Amygdala (tissue), 56 donors: ENCODE results near the gene CNDP2.
"Not testable (repeated sequence)": the region's sequence is repeated elsewhere in the genome, so short reads cannot be mapped to it uniquely, and the experiment has no call there.

Experiments
- DNase-seq, 56 donors: peaks; one replicate each; lab custom pipeline; 2025; lab: John Stamatoyannopoulos, UW

The CNDP2 gene

DNA sequence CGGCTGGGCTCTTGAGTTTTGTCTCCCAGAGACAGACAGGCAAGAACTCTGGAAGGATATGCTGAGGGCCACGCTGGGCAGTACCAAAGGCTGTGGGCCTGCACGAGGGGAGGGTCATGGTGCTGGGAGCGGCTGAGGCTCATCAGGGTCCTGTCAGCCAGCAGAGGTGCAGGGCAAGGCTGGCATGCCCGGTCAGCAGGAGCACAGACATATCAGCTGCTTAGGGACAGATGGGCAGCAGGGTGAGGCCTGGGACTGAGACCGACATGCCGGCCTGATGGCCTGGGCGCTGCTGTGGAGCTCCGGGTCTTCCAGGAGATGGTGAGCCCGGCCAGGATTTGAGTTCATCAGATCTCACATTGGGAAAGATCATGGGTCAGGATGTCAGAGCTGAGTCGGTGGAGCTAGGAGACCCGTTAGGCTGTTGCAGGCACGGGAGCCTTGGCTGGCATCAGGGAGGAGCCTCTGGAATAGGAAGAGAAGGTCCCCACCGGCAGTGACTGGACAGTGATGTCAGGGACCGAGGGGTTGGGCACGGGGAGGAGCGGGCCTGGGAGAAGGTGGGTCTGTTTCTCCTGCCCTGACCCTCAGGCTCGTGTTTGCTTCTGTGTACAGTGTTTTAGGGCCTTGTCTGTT, 18.8 kb downstream of the CNDP2 start:
- DNase-seq, result no peak

DNA sequence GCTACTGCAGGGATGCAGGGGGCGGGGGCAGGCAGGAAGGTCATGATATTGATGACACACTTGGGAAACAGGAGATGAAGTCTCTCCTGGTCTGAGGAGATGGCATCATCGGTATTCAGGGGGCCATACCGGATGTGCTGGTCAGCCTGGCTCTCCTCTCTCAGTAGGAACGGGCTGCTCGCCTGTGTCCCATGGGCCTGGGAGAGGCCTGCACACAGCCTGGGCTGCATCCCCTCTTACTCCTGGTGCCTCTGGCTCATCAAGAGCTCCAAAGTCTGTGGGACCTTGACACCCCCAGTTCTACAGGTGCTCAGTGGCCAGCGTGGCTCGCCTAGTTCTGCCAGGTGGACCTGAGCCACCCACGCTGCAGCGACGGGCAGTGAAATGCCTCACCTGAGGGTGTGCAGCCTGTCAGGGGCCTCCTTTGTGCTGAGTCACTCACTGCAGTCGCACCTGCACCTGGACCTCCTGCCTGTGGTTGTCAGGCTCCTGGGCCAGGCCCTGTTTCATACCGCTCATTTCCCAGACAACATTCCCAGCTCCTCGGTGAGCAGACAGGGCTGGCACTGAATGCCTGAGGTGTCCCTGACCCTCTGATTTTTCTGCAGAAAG, 19.6 kb downstream of the CNDP2 start:
- no peak for DNase-seq

GRCh38 chr18:74516271-74517235, 20.4 kb downstream of the CNDP2 start:
- no peak for DNase-seq

GRCh38 chr18:74517236-74517630, 21.1 kb downstream of the CNDP2 start:
- no peak for DNase-seq

GRCh38 chr18:74518456-74519295, 22.5 kb downstream of the CNDP2 start:
- DNase-seq, result no peak

GRCh38 chr18:74519320-74520095, 23.3 kb downstream of the CNDP2 start:
- DNase-seq, result no peak

DNA sequence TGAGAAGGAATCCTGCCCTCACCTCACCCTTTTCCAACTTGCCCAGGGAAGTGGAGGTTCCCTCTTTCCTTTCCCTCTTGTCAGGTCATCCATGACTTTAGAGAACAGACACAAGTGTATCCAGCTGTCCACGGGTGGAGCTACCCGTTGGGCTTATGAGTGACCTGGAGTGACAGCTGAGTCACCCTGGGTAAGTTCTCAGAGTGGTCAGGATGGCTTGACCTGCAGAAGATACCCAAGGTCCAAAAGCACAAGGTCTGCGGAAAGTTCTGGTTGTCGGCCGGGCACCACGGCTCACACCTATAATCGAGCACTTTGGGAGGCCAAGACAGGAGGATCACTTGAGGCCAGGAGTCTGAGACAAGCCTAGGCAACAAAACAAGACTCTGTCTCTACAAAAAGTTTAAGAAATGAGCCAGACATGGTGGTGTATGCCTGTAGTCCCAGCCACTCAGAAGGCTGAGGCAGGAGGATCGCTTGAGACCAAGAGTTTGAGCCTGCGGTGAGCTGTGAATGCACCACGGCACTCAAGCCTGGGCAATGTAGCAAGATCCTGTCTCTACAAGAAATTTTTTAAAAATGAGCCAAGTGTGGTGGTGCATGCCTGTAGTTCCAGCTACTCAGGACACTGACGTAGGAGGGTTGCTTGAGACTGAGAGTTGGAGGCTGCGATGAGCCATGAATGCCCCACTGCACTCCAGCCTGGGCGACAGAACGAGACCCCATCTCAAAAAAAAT, 24.1 kb downstream of the CNDP2 start:
- no peak for DNase-seq

- no peak for DNase-seq
These were observed 25.0 kb downstream of the CNDP2 start for GRCh38 chr18:74521068-74521725.

DNA sequence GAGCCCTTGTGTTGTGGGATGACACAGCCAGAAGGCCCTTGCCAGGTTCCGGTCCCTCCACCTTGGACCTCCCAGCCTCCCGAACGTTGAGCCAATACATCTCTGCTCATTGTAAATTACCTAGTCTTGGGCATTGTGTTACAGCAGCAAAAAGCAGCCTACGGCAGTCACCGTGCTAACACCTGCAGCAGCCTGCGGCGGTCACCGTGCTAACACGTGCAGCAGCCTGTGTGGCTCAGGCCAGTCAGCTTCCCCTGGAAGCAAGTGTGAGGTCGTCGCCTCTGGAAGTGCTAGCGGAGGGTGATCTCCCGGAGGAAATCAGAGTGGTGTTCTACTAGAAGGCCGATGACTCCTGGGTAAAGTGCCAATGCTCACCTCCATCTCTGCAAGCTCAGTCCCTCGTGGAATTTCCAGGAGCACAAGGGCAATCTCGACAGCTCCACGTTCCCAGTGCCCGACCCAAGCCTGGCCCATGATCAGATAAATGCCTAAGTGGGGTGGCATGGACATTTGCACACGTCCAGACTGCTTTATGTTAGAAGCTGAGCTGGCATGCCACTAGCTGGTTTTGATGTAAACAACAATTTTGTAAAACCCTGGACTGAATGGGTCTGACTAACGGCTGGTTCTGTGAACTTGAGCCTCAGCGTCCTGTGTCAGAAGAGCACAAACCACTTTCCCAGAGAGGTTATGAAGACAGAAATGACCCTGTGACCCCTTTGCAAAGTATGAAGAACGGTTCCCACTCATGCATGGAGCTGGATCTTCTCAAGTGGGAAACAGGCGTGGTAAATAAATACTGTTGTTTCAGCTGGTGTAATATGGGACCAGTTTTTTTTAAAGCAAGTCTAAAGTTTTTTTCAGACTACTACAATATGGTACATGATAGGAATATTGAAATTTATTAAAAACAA, 26.7 kb downstream of the CNDP2 start:
- no peak for DNase-seq

DNA sequence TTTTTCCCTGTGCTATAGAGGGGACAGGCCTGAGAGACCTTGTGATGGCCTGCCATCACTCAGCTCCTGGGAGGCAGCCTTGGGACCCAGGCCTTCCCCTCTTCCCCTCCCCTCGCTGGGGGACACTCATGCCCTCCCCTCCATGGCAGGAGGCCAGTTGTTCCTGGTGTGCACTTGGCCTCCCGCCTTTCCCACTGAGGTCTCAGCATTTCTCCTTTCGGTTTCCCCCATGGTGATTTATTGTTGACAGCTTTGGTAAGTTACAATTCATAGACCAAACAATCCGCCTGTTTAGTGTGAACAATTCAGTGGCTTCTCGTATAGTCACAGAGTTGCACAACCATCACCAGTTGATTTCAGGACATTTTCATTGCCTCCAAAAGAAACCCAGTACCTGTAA, 27.9 kb downstream of the CNDP2 start:
- peak in 2 of 56 donors; percentile 34 to 44 for DNase-seq

DNA sequence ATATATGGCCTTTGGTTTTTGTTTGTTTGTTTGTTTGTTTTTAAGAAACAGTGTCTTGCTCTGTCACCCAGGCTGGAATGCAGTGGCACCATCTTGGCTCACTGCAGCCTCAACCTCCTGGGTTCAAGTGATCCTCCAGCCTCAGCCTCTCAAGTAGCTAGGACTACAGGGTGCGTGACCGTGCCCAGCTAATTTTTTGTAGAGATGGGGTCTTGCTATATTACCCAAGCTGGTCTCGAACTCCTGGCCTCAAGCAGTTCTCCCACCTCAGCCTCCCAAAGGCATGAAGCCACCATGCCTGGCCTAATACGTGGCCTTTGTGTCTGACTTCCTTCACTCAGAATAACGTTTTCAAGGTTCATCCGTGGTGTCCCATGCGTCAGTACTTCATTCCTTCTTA, 28.8 kb downstream of the CNDP2 start:
- not testable (repeated sequence) for DNase-seq

- DNase-seq, result no peak
These were observed 29.6 kb downstream of the CNDP2 start for GRCh38 chr18:74525741-74526140.

DNA sequence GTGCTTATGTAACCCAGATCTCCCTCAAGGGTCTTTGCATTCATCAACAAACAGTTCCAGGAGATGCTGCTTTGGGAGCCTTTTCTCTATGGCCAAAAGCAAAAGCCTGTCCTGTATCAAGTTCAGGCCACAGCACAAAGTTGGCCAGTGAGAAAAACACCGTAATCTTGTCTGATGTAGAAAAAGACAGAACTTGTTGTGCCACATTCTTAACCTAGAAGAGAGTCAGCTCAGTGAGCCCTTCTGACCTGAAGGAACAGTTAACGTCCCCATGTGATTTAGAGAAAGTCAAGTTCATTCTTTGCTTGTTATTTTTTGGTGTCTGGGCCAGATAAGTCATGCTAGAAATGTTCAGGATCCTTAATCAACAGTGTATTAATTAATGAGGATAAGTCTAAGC, 30.3 kb downstream of the CNDP2 start:
- DNase-seq, result no peak

GRCh38 chr18:74528478-74528877, 32.3 kb downstream of the CNDP2 start:
- no peak for DNase-seq

DNA sequence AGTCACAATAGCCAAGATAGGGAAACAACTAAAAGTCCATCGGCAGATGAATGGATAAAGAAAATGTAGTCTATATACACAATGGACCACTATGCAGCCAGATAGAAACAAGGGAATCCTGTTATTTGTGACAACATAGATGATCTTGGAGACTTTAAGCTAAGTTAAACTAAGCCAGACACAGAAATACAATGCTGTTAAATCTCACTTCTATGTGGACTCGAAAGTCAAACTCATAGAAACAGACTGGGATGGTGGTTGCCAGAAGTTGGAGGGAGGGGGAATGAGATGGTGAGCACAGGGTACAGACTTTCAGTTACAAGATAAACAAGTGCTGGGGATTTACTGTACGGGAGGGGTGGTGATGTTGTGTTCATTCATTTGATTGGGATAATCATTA, 32.8 kb downstream of the CNDP2 start:
- peak in 1 of 56 donors; percentile 32 for DNase-seq

- DNase-seq, result no peak
These were observed 33.2 kb downstream of the CNDP2 start for GRCh38 chr18:74529378-74529777.

DNA sequence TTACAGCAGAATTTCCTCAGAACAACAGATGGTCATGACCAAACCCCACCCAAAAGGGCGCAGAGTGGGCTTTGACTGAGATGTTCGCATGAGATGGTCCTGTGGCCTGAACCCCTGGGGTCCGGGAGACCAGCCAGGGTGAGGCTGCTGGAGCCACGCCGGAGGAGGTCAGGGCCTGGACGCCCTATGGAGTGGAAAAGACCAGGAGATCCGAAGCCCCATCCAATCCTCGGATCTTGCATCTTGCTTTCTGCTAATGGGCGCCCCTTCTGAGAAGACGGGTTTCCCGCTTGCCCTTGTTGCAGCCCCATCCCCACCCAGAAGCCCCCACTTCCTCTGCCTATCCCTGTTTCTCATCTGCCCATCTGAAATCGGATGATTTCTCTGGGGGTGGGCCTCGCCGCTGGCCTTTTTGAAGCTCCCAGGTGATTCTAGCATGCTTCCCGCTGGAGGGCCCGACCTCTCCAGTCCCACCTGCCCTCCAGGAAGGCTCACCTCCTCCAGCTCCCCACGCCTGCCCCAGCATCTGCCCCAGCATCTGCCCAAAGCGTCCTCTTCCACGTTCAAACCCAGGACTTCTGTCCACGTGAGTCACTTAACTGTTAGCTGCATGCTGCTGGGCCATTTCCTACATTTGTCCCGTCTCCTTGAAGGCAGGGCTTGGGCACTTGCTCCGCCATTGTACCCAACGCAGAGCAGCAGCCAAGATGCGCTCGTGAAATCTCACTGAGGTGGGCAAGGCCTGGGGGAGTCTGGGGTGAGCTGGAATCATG, 33.8 kb downstream of the CNDP2 start:
- no peak for DNase-seq
